ENCODE data around the gene PFKM. TPM values are rescaled to one million over a fixed set of nuclear protein-coding genes. Genes with fewer than 3 reads are reported as not detected.
A peak's percentile ranks its signal among the peaks of the same experiment; 100 is the strongest.
"Not testable (repeated sequence)": the region's sequence is repeated elsewhere in the genome, so short reads cannot be mapped to it uniquely, and the experiment has no call there.

Gene PFKM
- total RNA-seq, 2 experiments from 2014 or later, result 16.8 TPM

GRCh38 chr12:48119834-48120195, 651 bp downstream of the PFKM start:
- Mint-ChIP-seq H3K27me3 (peaks cover 16% of the 10 kb centered on the region), H3K27ac (no peak overlapping the region), H3K4me3 (peak overlapping the region; percentile 96), H3K36me3 (ENCODE audit: low read depth) (peaks cover 9% of the 10 kb centered on the region), H3K9me3 (no peaks in the 10 kb centered on the region), H3K4me1 (peaks cover 21% of the 10 kb centered on the region)
- POLR2A ChIA-PET, result interaction anchor here (0.8 to 5.2 kb wide), 5 partner anchors 14 to 78 kb away, joined by 3 to 45 read pairs (median 4); partner anchors contain the start of genes ASB8 and SENP1
- CTCF ChIA-PET, result interaction anchor here (2.2 kb wide), 1 partner anchor 12 kb away, joined by 12 read pairs; no protein-coding TSS in a partner anchor
- DNase-seq, result no peak

- Mint-ChIP-seq H3K36me3 (ENCODE audit: low read depth) (peaks cover 12% of the 10 kb centered on the region), H3K4me1 (peaks cover 21% of the 10 kb centered on the region), H3K4me3 (no peak overlapping the region), H3K9me3 (no peaks in the 10 kb centered on the region), H3K27ac (no peak overlapping the region), H3K27me3 (peaks cover 10% of the 10 kb centered on the region)
- POLR2A ChIA-PET, result interaction anchor here (5.2 kb wide), 1 partner anchor 15 kb away, joined by 45 read pairs; the partner anchor contains the start of gene SENP1
- no peak for DNase-seq
- CTCF ChIA-PET, result no interaction called here
These were observed 2.4 kb downstream of the PFKM start for GRCh38 chr12:48121522-48121921.

- H3K4me3 Mint-ChIP-seq, result no peak overlapping the region
- H3K27me3 Mint-ChIP-seq, result peaks cover 6% of the 10 kb centered on the region
- CTCF ChIA-PET, result no interaction called here
- DNase-seq, result no peak
- peaks cover 16% of the 10 kb centered on the region for H3K36me3 Mint-ChIP-seq (ENCODE audit: low read depth)
- no peak overlapping the region for H3K27ac Mint-ChIP-seq
- H3K4me1 Mint-ChIP-seq, result peaks cover 21% of the 10 kb centered on the region
- no peaks in the 10 kb centered on the region for H3K9me3 Mint-ChIP-seq
- POLR2A ChIA-PET, result no interaction called here
These were observed 3.1 kb downstream of the PFKM start for GRCh38 chr12:48122065-48122834.

- POLR2A ChIA-PET, result no interaction called here
- peaks cover 18% of the 10 kb centered on the region for H3K36me3 Mint-ChIP-seq (ENCODE audit: low read depth)
- H3K27ac Mint-ChIP-seq, result no peak overlapping the region
- H3K27me3 Mint-ChIP-seq, result no peaks in the 10 kb centered on the region
- no peak for DNase-seq
- no peaks in the 10 kb centered on the region for H3K9me3 Mint-ChIP-seq
- CTCF ChIA-PET, result no interaction called here
- peaks cover 21% of the 10 kb centered on the region for H3K4me1 Mint-ChIP-seq
- no peak overlapping the region for H3K4me3 Mint-ChIP-seq
These were observed 4.0 kb downstream of the PFKM start for GRCh38 chr12:48123169-48123568.

GRCh38 chr12:48125542-48125941, 6.4 kb downstream of the PFKM start:
- H3K27ac Mint-ChIP-seq, CTCF ChIA-PET, H3K4me3 Mint-ChIP-seq, H3K27me3 Mint-ChIP-seq, H3K9me3 Mint-ChIP-seq, H3K4me1 Mint-ChIP-seq, DNase-seq: not testable (repeated sequence)
- POLR2A ChIA-PET, result interaction anchor here (1.7 kb wide), 1 partner anchor 19 kb away, joined by 10 read pairs; the partner anchor contains the start of gene SENP1
- peaks cover 18% of the 10 kb centered on the region for H3K36me3 Mint-ChIP-seq (ENCODE audit: low read depth)

- peaks cover 18% of the 10 kb centered on the region for H3K36me3 Mint-ChIP-seq (ENCODE audit: low read depth)
- no peak overlapping the region for H3K27ac Mint-ChIP-seq
- no peaks in the 10 kb centered on the region for H3K27me3 Mint-ChIP-seq
- H3K9me3 Mint-ChIP-seq, result no peaks in the 10 kb centered on the region
- no peak for DNase-seq
- H3K4me1 Mint-ChIP-seq, result peaks cover 2% of the 10 kb centered on the region
- ChIA-PET POLR2A (interaction anchor here (1.7 kb wide), 1 partner anchor 20 kb away, joined by 10 read pairs; the partner anchor contains the start of gene SENP1), CTCF (no interaction called here)
- no peak overlapping the region for H3K4me3 Mint-ChIP-seq
These were observed 6.8 kb downstream of the PFKM start for GRCh38 chr12:48125985-48126384.

GRCh38 chr12:48126953-48127630, 7.9 kb downstream of the PFKM start:
- no peak for DNase-seq
- Mint-ChIP-seq H3K4me3 (no peak overlapping the region), H3K4me1 (no peaks in the 10 kb centered on the region), H3K27me3 (no peaks in the 10 kb centered on the region), H3K36me3 (ENCODE audit: low read depth) (peaks cover 18% of the 10 kb centered on the region), H3K27ac (no peak overlapping the region), H3K9me3 (no peaks in the 10 kb centered on the region)
- ChIA-PET CTCF (interaction anchor here (1.0 kb wide), 1 partner anchor 30 kb away, joined by 3 read pairs; the partner anchor contains the start of gene ASB8), POLR2A (no interaction called here)

- DNase-seq, result no peak
- ChIA-PET CTCF (no interaction called here), POLR2A (no interaction called here)
- Mint-ChIP-seq H3K27ac (no peak overlapping the region), H3K27me3 (no peaks in the 10 kb centered on the region), H3K9me3 (no peaks in the 10 kb centered on the region), H3K36me3 (ENCODE audit: low read depth) (peaks cover 20% of the 10 kb centered on the region), H3K4me1 (no peaks in the 10 kb centered on the region), H3K4me3 (no peak overlapping the region)
These were observed 9.6 kb downstream of the PFKM start for GRCh38 chr12:48128800-48129199.

- no peak overlapping the region for H3K27ac Mint-ChIP-seq
- H3K4me1 Mint-ChIP-seq, result no peaks in the 10 kb centered on the region
- no peak for DNase-seq
- no peak overlapping the region for H3K4me3 Mint-ChIP-seq
- H3K27me3 Mint-ChIP-seq, result no peaks in the 10 kb centered on the region
- H3K9me3 Mint-ChIP-seq, result no peaks in the 10 kb centered on the region
- H3K36me3 Mint-ChIP-seq (ENCODE audit: low read depth), result peaks cover 17% of the 10 kb centered on the region
- ChIA-PET POLR2A (interaction anchor here (0.9 to 1.1 kb wide), 2 partner anchors 23 to 24 kb away, joined by 3 to 4 read pairs; no protein-coding TSS in a partner anchor), CTCF (no interaction called here)
These were observed 10.2 kb downstream of the PFKM start for GRCh38 chr12:48129376-48129775.

GRCh38 chr12:48131517-48131916, 12.4 kb downstream of the PFKM start:
- Mint-ChIP-seq H3K9me3 (no peaks in the 10 kb centered on the region), H3K36me3 (ENCODE audit: low read depth) (peaks cover 18% of the 10 kb centered on the region), H3K27me3 (no peaks in the 10 kb centered on the region), H3K4me3 (no peak overlapping the region), H3K27ac (no peak overlapping the region), H3K4me1 (no peaks in the 10 kb centered on the region)
- ChIA-PET POLR2A (no interaction called here), CTCF (no interaction called here)
- DNase-seq, result no peak

- CTCF ChIA-PET, result no interaction called here
- Mint-ChIP-seq H3K27me3 (no peaks in the 10 kb centered on the region), H3K4me3 (no peak overlapping the region), H3K27ac (no peak overlapping the region), H3K4me1 (no peaks in the 10 kb centered on the region), H3K36me3 (ENCODE audit: low read depth) (peaks cover 12% of the 10 kb centered on the region), H3K9me3 (no peaks in the 10 kb centered on the region)
- no peak for DNase-seq
- POLR2A ChIA-PET, result interaction anchor here (0.5 kb wide), 1 partner anchor 223 kb away, joined by 3 read pairs; no protein-coding TSS in a partner anchor
These were observed 13.7 kb downstream of the PFKM start for GRCh38 chr12:48132826-48133225.

- Mint-ChIP-seq H3K36me3 (ENCODE audit: low read depth) (peaks cover 15% of the 10 kb centered on the region), H3K4me3 (no peak overlapping the region), H3K27me3 (no peaks in the 10 kb centered on the region), H3K4me1 (no peaks in the 10 kb centered on the region), H3K27ac (no peak overlapping the region), H3K9me3 (no peaks in the 10 kb centered on the region)
- DNase-seq, result no peak
- POLR2A ChIA-PET, result no interaction called here
- CTCF ChIA-PET, result no interaction called here
These were observed 15.9 kb downstream of the PFKM start for GRCh38 chr12:48135027-48135426.

- H3K36me3 Mint-ChIP-seq (ENCODE audit: low read depth), result peaks cover 29% of the 10 kb centered on the region
- no peaks in the 10 kb centered on the region for H3K9me3 Mint-ChIP-seq
- H3K27me3 Mint-ChIP-seq, result no peaks in the 10 kb centered on the region
- H3K4me1 Mint-ChIP-seq, result no peaks in the 10 kb centered on the region
- POLR2A ChIA-PET, result interaction anchor here (0.8 to 2.3 kb wide), 2 partner anchors 14 to 47 kb away, joined by 3 to 8 read pairs; partner anchors contain the start of gene ASB8
- CTCF ChIA-PET, result interaction anchor here (0.6 to 2.1 kb wide), 2 partner anchors 14 to 570 kb away, joined by 3 to 6 read pairs; partner anchors contain the start of gene ASB8
- DNase-seq, result no peak
- H3K4me3 Mint-ChIP-seq, result no peak overlapping the region
- no peak overlapping the region for H3K27ac Mint-ChIP-seq
These were observed 23.9 kb downstream of the PFKM start for GRCh38 chr12:48142818-48143674.
